ENCODE data around the gene GZMM. TPM values are rescaled to one million over a fixed set of nuclear protein-coding genes. Genes with fewer than 3 reads are reported as not detected.
A peak's percentile ranks its signal among the peaks of the same experiment; 100 is the strongest.

The GZMM gene
- total and polyA plus RNA-seq, 2 of the 13 experiments (the other 11 are each of a cell fraction or from before 2014, with no cell fraction given), result 0.07 TPM; not detected in 1

- TF ChIP-seq TRAFD1 (CRISPR knock-in tag; IDR thresholded peaks at IDR 0.05; ENCODE audit: borderline replicate concordance) (no peak), ARID4A (CRISPR knock-in tag; IDR thresholded peaks at IDR 0.05; ENCODE audit: borderline replicate concordance) (peak; percentile 82), ZSCAN30 (CRISPR knock-in tag; IDR thresholded peaks at IDR 0.05) (no peak; the same call in 1 of the 2 replicates), ELF3 (CRISPR knock-in tag; IDR thresholded peaks at IDR 0.05) (no peak), ZSCAN5A (CRISPR knock-in tag; IDR thresholded peaks at IDR 0.05; ENCODE audit: borderline replicate concordance) (0 out of 2 replicates have a peak, but pooled peaks have one; percentile 33), KLF13 (CRISPR knock-in tag; IDR thresholded peaks at IDR 0.05) (no peak), MZF1 (CRISPR knock-in tag; IDR thresholded peaks at IDR 0.05; ENCODE audit: borderline replicate concordance) (no peak)
Measured at GRCh38 chr19:507286-508203, 36.3 kb upstream of the GZMM start, which contains the start of gene TPGS1 (continued).

All from HepG2 (cell line).